HG03097 (cell line): ENCODE measurements around the gene OR7D2.
"Not testable (repeated sequence)": the region's sequence is repeated elsewhere in the genome, so short reads cannot be mapped to it uniquely, and the experiment has no call there.

ENCODE experiments used
- ATAC-seq: cut with Tn5 transposase; IDR thresholded peaks from one replicate; pipeline ENCODE4 v1.9.1; 2021; ENCODE audit not compliant: unreplicated experiment, low FRiP score

The OR7D2 gene

GRCh38 chr19:9198044-9198443 is 19.3 kb downstream of the OR7D2 start:
- not testable (repeated sequence) for ATAC-seq

GRCh38 chr19:9205501-9206113 is 26.8 kb downstream of the OR7D2 start:
- ATAC-seq: no peak

DNA sequence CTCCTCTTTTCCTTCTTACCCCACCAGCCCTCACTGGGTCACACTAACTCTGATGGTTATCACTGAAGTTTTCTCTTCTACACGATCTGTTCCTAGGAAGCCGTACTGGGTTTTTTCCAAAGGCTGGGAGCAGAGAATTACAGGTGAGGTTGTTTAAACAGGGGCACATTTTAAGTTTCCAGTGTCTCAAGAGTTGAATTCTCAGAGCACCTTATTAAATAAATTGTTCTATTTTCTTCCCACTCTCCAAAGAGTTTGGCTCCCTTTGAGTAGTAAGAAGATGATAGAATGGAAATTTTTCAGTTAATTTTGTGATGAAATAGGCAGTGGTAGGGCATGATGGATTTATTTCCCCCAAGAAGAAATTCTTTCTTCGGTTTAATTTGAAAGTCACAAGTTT is 40.7 kb downstream of the OR7D2 start, which contains the start of gene OR7D4:
Gene OR7D4, minus strand, starts transcription at position 101 of the 400 bp plus-strand sequence. CDS start 4,752 bp downstream, outside the sequence.
- no peak for ATAC-seq
